ENCODE data around the gene BAHCC1. TPM values are rescaled to one million over a fixed set of nuclear protein-coding genes. Genes with fewer than 3 reads are reported as not detected.

Gene BAHCC1
- total and polyA plus RNA-seq, 2 donors = 5.8 to 7.3 TPM

GRCh38 chr17:81388612-81389367 lies 6.5 kb upstream of the BAHCC1 start:
- Histone ChIP-seq H3K27ac (ENCODE audit: low read depth in 1 of 2, low read length in 1 of 2) (no peak overlapping the region), H3K4me1 (ENCODE audit: control insufficient read depth in 2 of 2, insufficient read depth in 2 of 2, low read length in 2 of 2) (peaks cover 14 to 56% of the 10 kb centered on the region in 2 donors), H3K36me3 (ENCODE audit: control insufficient read depth in 2 of 2, insufficient read depth in 2 of 2, low read length in 1 of 2) (peaks cover 0 to 5% of the 10 kb centered on the region in 2 donors), H3K4me3 (ENCODE audit: low read length in 2 of 2) (no peak overlapping the region), H3K9me3 (ENCODE audit: control insufficient read depth in 2 of 2, insufficient read depth in 1 of 2, low read length in 1 of 2) (no peaks in the 10 kb centered on the region), H3K27me3 (ENCODE audit: control insufficient read depth in 2 of 2, insufficient read depth in 1 of 2, low read length in 1 of 2) (peaks cover 50 to 96% of the 10 kb centered on the region in 2 donors)
- DNase-seq (ENCODE audit: low read depth in 6 of 9, low spot score in 9 of 9) = no peak
- 90% methylated on average over 19 of the region's 19 CpGs for whole genome bisulfite sequencing

GRCh38 chr17:81389585-81389984 lies 5.7 kb upstream of the BAHCC1 start:
- Histone ChIP-seq H3K27ac (ENCODE audit: low read depth in 1 of 2, low read length in 1 of 2) (no peak overlapping the region), H3K9me3 (ENCODE audit: control insufficient read depth in 2 of 2, insufficient read depth in 1 of 2, low read length in 1 of 2) (no peaks in the 10 kb centered on the region), H3K27me3 (ENCODE audit: control insufficient read depth in 2 of 2, insufficient read depth in 1 of 2, low read length in 1 of 2) (peaks cover 58 to 98% of the 10 kb centered on the region in 2 donors), H3K4me1 (ENCODE audit: control insufficient read depth in 2 of 2, insufficient read depth in 2 of 2, low read length in 2 of 2) (peaks cover 21 to 64% of the 10 kb centered on the region in 2 donors), H3K4me3 (ENCODE audit: low read length in 2 of 2) (no peak overlapping the region), H3K36me3 (ENCODE audit: control insufficient read depth in 2 of 2, insufficient read depth in 2 of 2, low read length in 1 of 2) (peaks cover 0 to 5% of the 10 kb centered on the region in 2 donors)
- no peak for DNase-seq (ENCODE audit: low read depth in 6 of 9, low spot score in 9 of 9)
- WGBS = 91% methylated on average over 10 of the region's 10 CpGs

GRCh38 chr17:81390029-81390872 lies 5.0 kb upstream of the BAHCC1 start:
- Histone ChIP-seq H3K36me3 (ENCODE audit: control insufficient read depth in 2 of 2, insufficient read depth in 2 of 2, low read length in 1 of 2) (peaks cover 0 to 5% of the 10 kb centered on the region in 2 donors), H3K27me3 (ENCODE audit: control insufficient read depth in 2 of 2, insufficient read depth in 1 of 2, low read length in 1 of 2) (peaks cover 60 to 98% of the 10 kb centered on the region in 2 donors), H3K4me3 (ENCODE audit: low read length in 2 of 2) (no peak overlapping the region), H3K27ac (ENCODE audit: low read depth in 1 of 2, low read length in 1 of 2) (no peak overlapping the region), H3K9me3 (ENCODE audit: control insufficient read depth in 2 of 2, insufficient read depth in 1 of 2, low read length in 1 of 2) (no peaks in the 10 kb centered on the region), H3K4me1 (ENCODE audit: control insufficient read depth in 2 of 2, insufficient read depth in 2 of 2, low read length in 2 of 2) (peaks cover 28 to 69% of the 10 kb centered on the region in 2 donors)
- no peak for DNase-seq (ENCODE audit: low read depth in 6 of 9, low spot score in 9 of 9)
- 93% methylated on average over 17 of the region's 17 CpGs for WGBS

- no peak overlapping the region for H3K27ac ChIP-seq (ENCODE audit: low read depth in 1 of 2, low read length in 1 of 2)
- H3K9me3 ChIP-seq (ENCODE audit: control insufficient read depth in 2 of 2, insufficient read depth in 1 of 2, low read length in 1 of 2) = no peaks in the 10 kb centered on the region
- H3K27me3 ChIP-seq (ENCODE audit: control insufficient read depth in 2 of 2, insufficient read depth in 1 of 2, low read length in 1 of 2) = peaks cover 58 to 98% of the 10 kb centered on the region in 2 donors
- peaks cover 0 to 5% of the 10 kb centered on the region in 2 donors for H3K36me3 ChIP-seq (ENCODE audit: control insufficient read depth in 2 of 2, insufficient read depth in 2 of 2, low read length in 1 of 2)
- H3K4me1 ChIP-seq (ENCODE audit: control insufficient read depth in 2 of 2, insufficient read depth in 2 of 2, low read length in 2 of 2) = peaks cover 28 to 68% of the 10 kb centered on the region in 2 donors
- no peak overlapping the region for H3K4me3 ChIP-seq (ENCODE audit: low read length in 2 of 2)
- WGBS = 96% methylated on average over 13 of the region's 13 CpGs
- DNase-seq (ENCODE audit: low read depth in 6 of 9, low spot score in 9 of 9) = no peak
Measured at GRCh38 chr17:81390873-81391255, 4.4 kb upstream of the BAHCC1 start.

- WGBS = 72% methylated on average over 10 of the region's 10 CpGs
- Histone ChIP-seq H3K27me3 (ENCODE audit: control insufficient read depth in 2 of 2, insufficient read depth in 1 of 2, low read length in 1 of 2) (peaks cover 53 to 98% of the 10 kb centered on the region in 2 donors), H3K27ac (ENCODE audit: low read depth in 1 of 2, low read length in 1 of 2) (no peak overlapping the region), H3K4me3 (ENCODE audit: low read length in 2 of 2) (no peak overlapping the region), H3K36me3 (ENCODE audit: control insufficient read depth in 2 of 2, insufficient read depth in 2 of 2, low read length in 1 of 2) (peaks cover 0 to 5% of the 10 kb centered on the region in 2 donors), H3K4me1 (ENCODE audit: control insufficient read depth in 2 of 2, insufficient read depth in 2 of 2, low read length in 2 of 2) (peaks cover 28 to 68% of the 10 kb centered on the region in 2 donors), H3K9me3 (ENCODE audit: control insufficient read depth in 2 of 2, insufficient read depth in 1 of 2, low read length in 1 of 2) (no peaks in the 10 kb centered on the region)
- peak in 1 of 9 donors; percentile 50 for DNase-seq (ENCODE audit: low read depth in 6 of 9, low spot score in 9 of 9)
Measured at GRCh38 chr17:81391293-81391935, 3.8 kb upstream of the BAHCC1 start.

GRCh38 chr17:81391936-81392908 lies 3.0 kb upstream of the BAHCC1 start:
- 59% methylated on average over 34 of the region's 34 CpGs for WGBS
- no peaks in the 10 kb centered on the region for H3K9me3 ChIP-seq (ENCODE audit: control insufficient read depth in 2 of 2, insufficient read depth in 1 of 2, low read length in 1 of 2)
- H3K27ac ChIP-seq (ENCODE audit: low read depth in 1 of 2, low read length in 1 of 2) = no peak overlapping the region
- peaks cover 26 to 69% of the 10 kb centered on the region in 2 donors for H3K4me1 ChIP-seq (ENCODE audit: control insufficient read depth in 2 of 2, insufficient read depth in 2 of 2, low read length in 2 of 2)
- peak overlapping the region; percentile 33 to 53 for H3K4me3 ChIP-seq (ENCODE audit: low read length in 2 of 2)
- H3K27me3 ChIP-seq (ENCODE audit: control insufficient read depth in 2 of 2, insufficient read depth in 1 of 2, low read length in 1 of 2) = peaks cover 45 to 99% of the 10 kb centered on the region in 2 donors
- peaks cover 0 to 5% of the 10 kb centered on the region in 2 donors for H3K36me3 ChIP-seq (ENCODE audit: control insufficient read depth in 2 of 2, insufficient read depth in 2 of 2, low read length in 1 of 2)
- DNase-seq (ENCODE audit: low read depth in 6 of 9, low spot score in 9 of 9) = peak in 1 of 9 donors; percentile 37

GRCh38 chr17:81392909-81393654 lies 2.2 kb upstream of the BAHCC1 start:
- WGBS = 2% methylated on average over 93 of the region's 93 CpGs
- peaks cover 38 to 99% of the 10 kb centered on the region in 2 donors for H3K27me3 ChIP-seq (ENCODE audit: control insufficient read depth in 2 of 2, insufficient read depth in 1 of 2, low read length in 1 of 2)
- peak in 1 of 9 donors; percentile 38 for DNase-seq (ENCODE audit: low read depth in 6 of 9, low spot score in 9 of 9)
- H3K27ac ChIP-seq (ENCODE audit: low read depth in 1 of 2, low read length in 1 of 2) = peak overlapping the region in 1 of 2 donors; percentile 42
- H3K4me1 ChIP-seq (ENCODE audit: control insufficient read depth in 2 of 2, insufficient read depth in 2 of 2, low read length in 2 of 2) = peaks cover 25 to 70% of the 10 kb centered on the region in 2 donors
- peaks cover 0 to 5% of the 10 kb centered on the region in 2 donors for H3K36me3 ChIP-seq (ENCODE audit: control insufficient read depth in 2 of 2, insufficient read depth in 2 of 2, low read length in 1 of 2)
- no peaks in the 10 kb centered on the region for H3K9me3 ChIP-seq (ENCODE audit: control insufficient read depth in 2 of 2, insufficient read depth in 1 of 2, low read length in 1 of 2)
- peak overlapping the region; percentile 33 to 53 for H3K4me3 ChIP-seq (ENCODE audit: low read length in 2 of 2)
